ENCODE results near the gene PIK3C3. TPM values are rescaled to one million over a fixed set of nuclear protein-coding genes. Genes with fewer than 3 reads are reported as not detected.

Gene PIK3C3
- total RNA-seq, 6 experiments from 2014 or later, result 15.2 to 27.2 (median 19.6) TPM

- Histone ChIP-seq H3K27ac (no peak overlapping the region), H3K4me1 (no peaks in the 10 kb centered on the region), H3K4me3 (no peak overlapping the region), H3K27me3 (no peaks in the 10 kb centered on the region), H3K36me3 (peaks cover 0 to 29% (median 3%) of the 10 kb centered on the region in 4 donors), H3K9me3 (no peaks in the 10 kb centered on the region)
- TF ChIP-seq CTCF (IDR thresholded peaks at IDR 0.05) (peak in 3 of 4 donors; percentile 39 to 54 (median 44)), POLR2A (IDR thresholded peaks at IDR 0.05) (no peak)
- WGBS (ENCODE audit: insufficient coverage, low coverage, low lambda C conversion rate, missing lambda C conversion rate), result 82% methylated on average over 3 of the region's 3 CpGs
- intact Hi-C loops (cut with DNase I), result no loop called here
- ATAC-seq, result peak; percentile 59 to 69 (median 61)
- no peak for DNase-seq
These were observed 75.7 kb downstream of the PIK3C3 start for GRCh38 chr18:42030586-42031182.

DNA sequence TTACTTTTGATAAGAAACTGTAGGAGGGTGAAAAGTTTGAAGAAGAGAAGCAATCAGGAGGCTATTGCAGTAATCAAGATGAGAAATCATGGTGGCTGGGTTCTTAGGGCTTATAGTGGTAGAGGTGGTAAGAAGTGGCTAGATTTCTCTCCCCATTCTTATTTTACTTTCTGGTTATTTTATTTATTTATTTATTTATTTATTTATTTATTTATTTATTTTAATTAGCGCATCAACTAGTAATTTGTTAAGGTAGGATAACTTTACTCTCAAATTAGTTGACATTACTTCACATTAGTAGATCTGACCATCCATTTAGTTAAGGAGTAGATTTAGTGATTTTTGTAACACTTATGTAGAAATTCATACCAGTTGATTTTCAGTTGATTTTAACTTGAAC, 77.4 kb downstream of the PIK3C3 start:
- WGBS (ENCODE audit: insufficient coverage, low coverage, low lambda C conversion rate, missing lambda C conversion rate), result 100% methylated on average over 1 of the region's 1 CpG
- no peak overlapping the region for H3K4me3 ChIP-seq
- DNase-seq (no peak), ATAC-seq (no peak)
- H3K4me1 ChIP-seq, result no peaks in the 10 kb centered on the region
- no peak overlapping the region for H3K27ac ChIP-seq
- no peaks in the 10 kb centered on the region for H3K9me3 ChIP-seq
- peaks cover 0 to 29% (median 3%) of the 10 kb centered on the region in 4 donors for H3K36me3 ChIP-seq
- TF ChIP-seq CTCF (IDR thresholded peaks at IDR 0.05) (no peak), POLR2A (IDR thresholded peaks at IDR 0.05) (no peak)
- intact Hi-C loops (cut with DNase I), result no loop called here
- H3K27me3 ChIP-seq, result no peaks in the 10 kb centered on the region

DNA sequence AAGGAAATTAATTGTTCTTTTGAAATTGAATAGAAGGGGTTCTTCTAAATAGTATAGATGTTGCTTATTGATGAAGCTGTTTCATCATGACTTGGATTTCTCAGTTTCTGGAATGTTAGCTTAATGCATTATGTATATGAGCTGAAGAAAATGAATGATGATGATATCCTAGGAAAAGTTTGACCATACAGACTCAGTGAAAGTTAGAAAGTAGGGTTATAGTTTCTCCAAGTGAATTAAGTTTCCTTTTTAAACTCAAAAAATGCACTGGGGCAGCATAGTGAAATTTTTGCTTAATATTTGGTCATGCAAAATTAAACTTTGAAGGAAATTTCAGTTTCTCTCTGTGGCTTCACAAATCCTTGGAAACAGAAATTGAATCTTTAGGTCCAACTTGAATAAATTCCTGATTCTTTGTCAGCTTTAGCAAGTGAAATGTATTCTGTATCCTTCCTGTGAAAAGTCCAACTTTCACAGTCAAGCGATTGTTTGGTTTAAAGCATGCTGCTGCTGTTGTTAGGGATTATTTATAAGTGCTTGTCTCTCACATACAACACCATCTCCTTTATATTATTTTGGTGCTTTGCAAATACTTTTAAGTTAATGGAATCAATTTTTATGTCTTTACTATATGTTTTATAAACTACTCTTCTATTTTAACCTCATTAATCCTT, 78.2 kb downstream of the PIK3C3 start:
- TF ChIP-seq CTCF (IDR thresholded peaks at IDR 0.05), result no peak
- TF ChIP-seq POLR2A (IDR thresholded peaks at IDR 0.05), result no peak
- Histone ChIP-seq H3K4me1 (no peaks in the 10 kb centered on the region), H3K27me3 (no peaks in the 10 kb centered on the region), H3K27ac (no peak overlapping the region), H3K36me3 (peaks cover 0 to 36% (median 3%) of the 10 kb centered on the region in 4 donors), H3K4me3 (no peak overlapping the region), H3K9me3 (no peaks in the 10 kb centered on the region)
- WGBS (ENCODE audit: insufficient coverage, low coverage, low lambda C conversion rate, missing lambda C conversion rate), result 94% methylated on average over 1 of the region's 1 CpG
- DNase-seq, result no peak
- intact Hi-C loops (cut with DNase I), result no loop called here
- no peak for ATAC-seq

DNA sequence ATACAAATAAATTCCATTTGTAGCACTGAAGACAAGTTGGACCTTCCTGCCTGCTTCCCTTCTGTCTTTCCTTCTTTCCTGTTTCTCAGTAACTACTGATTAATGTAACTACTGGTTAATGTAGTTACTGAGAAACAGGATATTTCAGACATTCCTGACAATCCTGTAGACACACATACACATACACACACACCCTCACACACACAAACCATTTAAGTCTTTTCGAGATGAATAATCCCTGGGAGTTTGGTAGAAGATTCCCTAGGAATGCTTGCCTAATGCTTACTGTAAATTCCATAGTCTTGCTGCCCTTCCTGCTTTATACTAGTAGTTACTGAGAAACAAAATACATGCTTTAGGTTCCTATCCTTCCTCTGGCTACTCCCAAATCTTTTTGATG, 83.9 kb downstream of the PIK3C3 start:
- Histone ChIP-seq H3K4me1 (no peaks in the 10 kb centered on the region), H3K36me3 (peaks cover 0 to 37% (median 0%) of the 10 kb centered on the region in 4 donors), H3K27me3 (no peaks in the 10 kb centered on the region), H3K27ac (no peak overlapping the region), H3K9me3 (no peaks in the 10 kb centered on the region), H3K4me3 (no peak overlapping the region)
- intact Hi-C loops (cut with DNase I), result no loop called here
- ATAC-seq (no peak), DNase-seq (no peak)
- no peak for TF ChIP-seq POLR2A (IDR thresholded peaks at IDR 0.05)
- no peak for TF ChIP-seq CTCF (IDR thresholded peaks at IDR 0.05)
- WGBS (ENCODE audit: insufficient coverage, low coverage, low lambda C conversion rate, missing lambda C conversion rate), result 50% methylated on average over 1 of the region's 1 CpG

Data from right lobe of liver (tissue), 6 donors.